GM23338 (cell line): Measurements from ENCODE around the gene STAT4. TPM values are rescaled to one million over a fixed set of nuclear protein-coding genes. Genes with fewer than 3 reads are reported as not detected.

ENCODE experiments used
- ATAC-seq: fragments of 200-7000 bp; cut with Tn5 transposase; 3 replicates; pipeline ENCODE4 v1.9.1; 2020
- DNase-seq: peaks from one replicate; pipeline ENCODE4 v3.0.0-alpha.2; 2015; ENCODE audit warnings: low spot score
- H2AFZ ChIP-seq: fragments of 200-600 bp; sonication (generic); 2 replicates; pipeline ENCODE4 v1.8.0; 2016; ENCODE audit warnings: antibody characterized with exemption, mild to moderate bottlenecking, moderate library complexity
- H3F3A ChIP-seq: fragments of 200-600 bp; sonication (generic); replicated peaks from 2 replicates; pipeline ENCODE4 v1.8.0; 2017; ENCODE audit warnings: antibody characterized with exemption, mixed run types, low read depth
- H3K27ac ChIP-seq: fragments of 200-600 bp; sonication (generic); 2 replicates; pipeline ENCODE4 v1.6.1; 2016; ENCODE audit warnings: low read depth
- H3K27me3 ChIP-seq: fragments of 200-600 bp; sonication (generic); 2 replicates; pipeline ENCODE4 v1.8.0; 2016; ENCODE audit warnings: mild to moderate bottlenecking, mixed run types, moderate library complexity; ENCODE audit not compliant: insufficient read depth
- H3K36me3 ChIP-seq: fragments of 200-600 bp; sonication (generic); 2 replicates; pipeline ENCODE4 v1.8.0; 2016; ENCODE audit warnings: mild to moderate bottlenecking; ENCODE audit not compliant: insufficient read depth
- H3K4me1 ChIP-seq: fragments of 200-600 bp; sonication (generic); 2 replicates; pipeline ENCODE4 v1.8.0; 2016; ENCODE audit warnings: mild to moderate bottlenecking, moderate library complexity; ENCODE audit not compliant: insufficient read depth
- H3K4me2 ChIP-seq: fragments of 200-600 bp; sonication (generic); 2 replicates; pipeline ENCODE4 v1.7.1; 2017; ENCODE audit warnings: mixed run types
- H3K4me3 ChIP-seq: fragments of 200-600 bp; sonication (generic); 2 replicates; pipeline ENCODE4 v1.6.1; 2016; ENCODE audit warnings: mixed run types
- H3K79me2 ChIP-seq: fragments of 200-600 bp; sonication (generic); replicated peaks from 2 replicates; pipeline ENCODE4 v1.8.0; 2017; ENCODE audit warnings: mild to moderate bottlenecking; ENCODE audit not compliant: insufficient read depth
- H3K9me2 ChIP-seq: fragments of 200-600 bp; sonication (generic); 2 replicates; pipeline ENCODE4 v1.8.0; 2017; ENCODE audit not compliant: insufficient read depth
- H4K20me1 ChIP-seq: fragments of 200-600 bp; sonication (generic); replicated peaks from 2 replicates; pipeline ENCODE4 v1.8.0; 2017; ENCODE audit warnings: mild to moderate bottlenecking; ENCODE audit not compliant: insufficient read depth
- H3K27ac Mint-ChIP-seq: 2 replicates; pipeline ENCODE4 v1.8.0; 2020; ENCODE audit warnings: inconsistent platforms, mild to moderate bottlenecking, moderate library complexity, mixed read lengths
- H3K27me3 Mint-ChIP-seq: 3 replicates; pipeline ENCODE4 v1.8.0; 2022; ENCODE audit warnings: low read depth, mild to moderate bottlenecking, moderate library complexity, mixed read lengths, inconsistent platforms; ENCODE audit not compliant: insufficient read depth, poor library complexity
- H3K36me3 Mint-ChIP-seq: 3 replicates; pipeline ENCODE4 v1.8.0; 2021; ENCODE audit warnings: low read depth, mild to moderate bottlenecking, inconsistent platforms, moderate library complexity, mixed read lengths
- H3K4me1 Mint-ChIP-seq: 3 replicates; pipeline ENCODE4 v1.8.0; 2020; ENCODE audit warnings: mild to moderate bottlenecking, inconsistent platforms, mixed read lengths
- H3K4me3 Mint-ChIP-seq: 3 replicates; pipeline ENCODE4 v1.8.0; 2021; ENCODE audit warnings: moderate library complexity, mild to moderate bottlenecking, inconsistent platforms, mixed read lengths
- H3K9me3 Mint-ChIP-seq: 3 replicates; pipeline ENCODE4 v1.8.0; 2020; ENCODE audit warnings: moderate library complexity, mild to moderate bottlenecking, inconsistent platforms, mixed read lengths
- CREB1 ChIP-seq: fragments of 250-450 bp; sonication (Bioruptor Pico); IDR thresholded peaks from 2 replicates; pipeline ENCODE4 v1.5.0; 2020; ENCODE audit warnings: low read depth, mild to moderate bottlenecking, moderate library complexity
- ETS1 ChIP-seq: IDR thresholded peaks from 2 replicates; pipeline ENCODE4 v1.6.1; 2016; ENCODE audit warnings: antibody characterized with exemption
- EZH2 ChIP-seq: fragments of 200-600 bp; sonication (generic); IDR thresholded peaks from one replicate; pipeline ENCODE4 v1.8.0; 2017; ENCODE audit warnings: antibody characterized with exemption, mild to moderate bottlenecking, low read depth; ENCODE audit not compliant: unreplicated experiment
- EZH2phosphoT487 ChIP-seq: fragments of 200-600 bp; sonication (generic); IDR thresholded peaks from one replicate; pipeline ENCODE4 v1.8.1; 2018; ENCODE audit warnings: antibody characterized with exemption; ENCODE audit not compliant: unreplicated experiment
- JUNB ChIP-seq: IDR thresholded peaks from one replicate; pipeline ENCODE4 v1.6.1; 2016; ENCODE audit warnings: antibody characterized with exemption; ENCODE audit not compliant: unreplicated experiment
- NANOG ChIP-seq: IDR thresholded peaks from 2 replicates; pipeline ENCODE4 v1.6.1; 2016; ENCODE audit warnings: antibody characterized with exemption, borderline replicate concordance
- POLR2AphosphoS5 ChIP-seq: IDR thresholded peaks from 2 replicates; pipeline ENCODE4 v1.6.1; 2016; ENCODE audit warnings: antibody characterized with exemption, low read depth
- REST ChIP-seq: IDR thresholded peaks from one replicate; pipeline ENCODE4 v1.6.1; 2018; ENCODE audit warnings: antibody characterized with exemption; ENCODE audit not compliant: unreplicated experiment
- STAT1 ChIP-seq: IDR thresholded peaks from one replicate; pipeline ENCODE4 v1.6.1; 2016; ENCODE audit warnings: antibody characterized with exemption; ENCODE audit not compliant: unreplicated experiment
- ZNF114 ChIP-seq: fragments of 250-450 bp; sonication (Bioruptor Pico); IDR thresholded peaks from 2 replicates; pipeline ENCODE4 v1.5.0; 2020; ENCODE audit warnings: mild to moderate bottlenecking, moderate library complexity
- polyA plus RNA-seq: library from polyadenylated mRNA; unstranded; fragments of >200 nt; fragmentation: Nextera tagmentation; extraction: Ambion mirVana; gene quantifications from 2 replicates; pipeline ENCODE4 v1.2.1, GENCODE V29; 2016
- total RNA-seq: library from RNA; depleted of rRNA; stranded (reverse); fragments of >200 nt; shearing (Covaris generic); gene quantifications from 2 replicates; pipeline ENCODE4 v1.2.3, GENCODE V29; 2014
- TF ChIP-seq, protein P1 (sequence below), 2 experiments: fragments of 200-600 bp in 1 of 2; sonication (generic) in 1 of 2; conservative IDR thresholded peaks; 2 replicates each; pipeline versions ENCODE4 v1.5.1 to v1.6.1; 2016 to 2017; ENCODE audit warnings: antibody characterized with exemption in 2 of 2, low read depth in 2 of 2, mild to moderate bottlenecking in 2 of 2, moderate library complexity in 1 of 2

STAT4 gene
- total and polyA plus RNA-seq, 2 experiments from 2014 or later = 0.52 to 0.86 TPM

GRCh38 chr2:191183081-191183480 lies 32.3 kb upstream of the STAT4 start:
- Histone ChIP-seq H3K4me3 (no peak overlapping the region), H3K9me2 (peaks cover 9% of the 10 kb centered on the region; the same call in 1 of the 2 replicates), H3K79me2 (no peaks in the 10 kb centered on the region), H3F3A (no peaks in the 10 kb centered on the region), H3K27me3 (no peaks in the 10 kb centered on the region), H3K4me1 (no peaks in the 10 kb centered on the region), H3K4me2 (no peak overlapping the region), H3K36me3 (no peaks in the 10 kb centered on the region), H3K27ac (no peak overlapping the region), H4K20me1 (no peaks in the 10 kb centered on the region), H2AFZ (no peak overlapping the region)
- TF ChIP-seq REST = no peak
- no peak for TF ChIP-seq EZH2
- TF ChIP-seq ZNF114 (CRISPR knock-in tag) = no peak
- no peak for TF ChIP-seq POLR2AphosphoS5
- peaks cover 6% of the 10 kb centered on the region; the same call in 1 of the 3 replicates for H3K4me1 Mint-ChIP-seq
- no peak for ATAC-seq
- DNase-seq = no peak
- H3K27me3 Mint-ChIP-seq = no peaks in the 10 kb centered on the region
- H3K27ac Mint-ChIP-seq = no peak overlapping the region
- H3K36me3 Mint-ChIP-seq = no peaks in the 10 kb centered on the region
- no peak overlapping the region for H3K4me3 Mint-ChIP-seq
- no peaks in the 10 kb centered on the region for H3K9me3 Mint-ChIP-seq

GRCh38 chr2:191180713-191181112 lies 29.9 kb upstream of the STAT4 start:
- Mint-ChIP-seq H3K27ac (no peak overlapping the region), H3K36me3 (no peaks in the 10 kb centered on the region), H3K27me3 (no peaks in the 10 kb centered on the region), H3K4me3 (no peak overlapping the region), H3K4me1 (peaks cover 6% of the 10 kb centered on the region; the same call in 1 of the 3 replicates), H3K9me3 (no peaks in the 10 kb centered on the region)
- Histone ChIP-seq H3K9me2 (peaks cover 9% of the 10 kb centered on the region; the same call in 1 of the 2 replicates), H3K4me3 (no peak overlapping the region), H3F3A (no peaks in the 10 kb centered on the region), H3K79me2 (no peaks in the 10 kb centered on the region), H3K36me3 (no peaks in the 10 kb centered on the region), H3K4me1 (no peaks in the 10 kb centered on the region), H3K4me2 (no peak overlapping the region), H4K20me1 (no peaks in the 10 kb centered on the region), H3K27ac (no peak overlapping the region), H3K27me3 (no peaks in the 10 kb centered on the region), H2AFZ (no peak overlapping the region)
- DNase-seq (no peak), ATAC-seq (no peak)
- TF ChIP-seq CREB1 (CRISPR knock-in tag) (no peak), JUNB (no peak), EZH2phosphoT487 (no peak), REST (no peak), NANOG (no peak), ETS1 (no peak), POLR2AphosphoS5 (no peak), STAT1 (no peak), EZH2 (no peak)
- TF ChIP-seq, protein P1, sequence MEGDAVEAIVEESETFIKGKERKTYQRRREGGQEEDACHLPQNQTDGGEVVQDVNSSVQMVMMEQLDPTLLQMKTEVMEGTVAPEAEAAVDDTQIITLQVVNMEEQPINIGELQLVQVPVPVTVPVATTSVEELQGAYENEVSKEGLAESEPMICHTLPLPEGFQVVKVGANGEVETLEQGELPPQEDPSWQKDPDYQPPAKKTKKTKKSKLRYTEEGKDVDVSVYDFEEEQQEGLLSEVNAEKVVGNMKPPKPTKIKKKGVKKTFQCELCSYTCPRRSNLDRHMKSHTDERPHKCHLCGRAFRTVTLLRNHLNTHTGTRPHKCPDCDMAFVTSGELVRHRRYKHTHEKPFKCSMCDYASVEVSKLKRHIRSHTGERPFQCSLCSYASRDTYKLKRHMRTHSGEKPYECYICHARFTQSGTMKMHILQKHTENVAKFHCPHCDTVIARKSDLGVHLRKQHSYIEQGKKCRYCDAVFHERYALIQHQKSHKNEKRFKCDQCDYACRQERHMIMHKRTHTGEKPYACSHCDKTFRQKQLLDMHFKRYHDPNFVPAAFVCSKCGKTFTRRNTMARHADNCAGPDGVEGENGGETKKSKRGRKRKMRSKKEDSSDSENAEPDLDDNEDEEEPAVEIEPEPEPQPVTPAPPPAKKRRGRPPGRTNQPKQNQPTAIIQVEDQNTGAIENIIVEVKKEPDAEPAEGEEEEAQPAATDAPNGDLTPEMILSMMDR (conservative IDR thresholded peaks at IDR 0.05; ENCODE audit: low read depth in 2 of 2) = no peak
